Cerebellar nuclear complex (tissue), 1 donor: ENCODE data around the gene SRPRA.

ENCODE experiments used
- DNase-seq, 2 experiments: peaks; one replicate each; lab custom pipeline; 2025; lab: John Stamatoyannopoulos, UW

Gene SRPRA

GRCh38 chr11:126231725-126232459 lies 36.8 kb downstream of the SRPRA start:
- DNase-seq = no peak

- no peak for DNase-seq
These were observed 38.7 kb downstream of the SRPRA start for GRCh38 chr11:126229858-126230540.

GRCh38 chr11:126226334-126227084 lies 42.2 kb downstream of the SRPRA start:
- DNase-seq = no peak

- DNase-seq = no peak
These were observed 43.4 kb downstream of the SRPRA start for GRCh38 chr11:126225295-126225665.

GRCh38 chr11:126224647-126225294 lies 43.9 kb downstream of the SRPRA start:
- DNase-seq = no peak

GRCh38 chr11:126219547-126219946 lies 49.1 kb downstream of the SRPRA start:
- no peak for DNase-seq

- DNase-seq = no peak
These were observed 51.2 kb downstream of the SRPRA start for GRCh38 chr11:126217491-126217890.

GRCh38 chr11:126216526-126217305 lies 52.0 kb downstream of the SRPRA start:
- DNase-seq = no peak

- no peak for DNase-seq
These were observed 53.9 kb downstream of the SRPRA start for GRCh38 chr11:126214841-126215240.

GRCh38 chr11:126214441-126214840 lies 54.3 kb downstream of the SRPRA start:
- no peak for DNase-seq
